Measurements from ENCODE around the gene ENAH.

Gene ENAH

GRCh38 chr1:225440380-225441221 lies 212.3 kb downstream of the ENAH start:
- TF ChIP-seq TEAD4 (IDR thresholded peaks at IDR 0.05) (no peak), TAF1 (IDR thresholded peaks at IDR 0.05; ENCODE audit: low read depth) (no peak), REST (IDR thresholded peaks at IDR 0.05; ENCODE audit: low read depth) (no peak), EGR1 (IDR thresholded peaks at IDR 0.05) (no peak), FOXM1 (IDR thresholded peaks at IDR 0.05; ENCODE audit: borderline replicate concordance, low read depth) (no peak), CREB1 (IDR thresholded peaks at IDR 0.05; ENCODE audit: low read depth) (no peak), CEBPB (IDR thresholded peaks at IDR 0.05) (no peak), EP300 (IDR thresholded peaks at IDR 0.05; ENCODE audit: borderline replicate concordance) (no peak), TCF12 (IDR thresholded peaks at IDR 0.05; ENCODE audit: low read depth) (no peak), ZBTB7A (IDR thresholded peaks at IDR 0.05; ENCODE audit: low read depth) (no peak), MAX (IDR thresholded peaks at IDR 0.05) (no peak), NFIC (IDR thresholded peaks at IDR 0.05) (no peak), YY1 (IDR thresholded peaks at IDR 0.05; ENCODE audit: low read depth) (no peak), USF1 (IDR thresholded peaks at IDR 0.05) (no peak), RAD21 (IDR thresholded peaks at IDR 0.05; ENCODE audit: low read depth) (no peak)

- TF ChIP-seq FOXM1 (IDR thresholded peaks at IDR 0.05; ENCODE audit: borderline replicate concordance, low read depth) (no peak), RAD21 (IDR thresholded peaks at IDR 0.05; ENCODE audit: low read depth) (peak; percentile 46)
Observed at GRCh38 chr1:225437710-225438437, 215.0 kb downstream of the ENAH start.

Data from Ishikawa (cell line).